Coronary artery (tissue), 2 donors: ENCODE measurements around the gene BGN.

Source experiments
- DNase-seq: peaks from one replicate; pipeline ENCODE4 v3.0.0-alpha.2; 2017; ENCODE audit warnings: low spot score
- H3K27ac ChIP-seq, 2 donors: fragments of 200-600 bp; sonication (generic); one replicate each; pipeline ENCODE4 v1.5.1; 2016 to 2019
- H3K4me3 ChIP-seq: fragments of 200-600 bp; sonication (generic); 2 replicates; pipeline ENCODE4 v1.5.1; 2016; ENCODE audit warnings: mild to moderate bottlenecking, moderate library complexity
- CTCF ChIP-seq: fragments of 200-600 bp; sonication (generic); IDR thresholded peaks from one replicate; pipeline ENCODE4 v1.5.1; 2019; ENCODE audit warnings: antibody characterized with exemption

Gene BGN

GRCh38 chrX:153448556-153449367 lies 46.0 kb upstream of the BGN start:
- DNase-seq, result no peak
- H3K27ac ChIP-seq, result no peak overlapping the region
- no peak for TF ChIP-seq CTCF
- no peak overlapping the region for H3K4me3 ChIP-seq

GRCh38 chrX:153449368-153450113 lies 45.2 kb upstream of the BGN start:
- TF ChIP-seq CTCF, result no peak
- no peak for DNase-seq
- no peak overlapping the region for H3K27ac ChIP-seq
- no peak overlapping the region for H3K4me3 ChIP-seq

- TF ChIP-seq CTCF, result no peak
- no peak for DNase-seq
- Histone ChIP-seq H3K4me3 (no peak overlapping the region), H3K27ac (no peak overlapping the region)
These were observed 44.4 kb upstream of the BGN start for GRCh38 chrX:153450114-153450948.

GRCh38 chrX:153450949-153451277 lies 43.9 kb upstream of the BGN start:
- no peak for DNase-seq
- H3K27ac ChIP-seq, result no peak overlapping the region
- TF ChIP-seq CTCF, result no peak
- no peak overlapping the region for H3K4me3 ChIP-seq

GRCh38 chrX:153454901-153455550 lies 39.8 kb upstream of the BGN start:
- H3K27ac ChIP-seq, result no peak overlapping the region
- no peak for TF ChIP-seq CTCF
- no peak for DNase-seq
- no peak overlapping the region for H3K4me3 ChIP-seq

- H3K27ac ChIP-seq, result no peak overlapping the region
- DNase-seq, result no peak
- TF ChIP-seq CTCF, result no peak
- no peak overlapping the region for H3K4me3 ChIP-seq
These were observed 39.2 kb upstream of the BGN start for GRCh38 chrX:153455571-153455970.
